Stimulated activated CD4-positive, alpha-beta T cell treated with anti-CD3 and anti-CD28 coated beads, Interleukin-2, amount 100 ng/mL, for 4 hours (primary cell): ENCODE results near the gene PRLR.
"Not testable (repeated sequence)": the region's sequence is repeated elsewhere in the genome, so short reads cannot be mapped to it uniquely, and the experiment has no call there.

Source experiments
- DNase-seq: peaks from one replicate; pipeline ENCODE4 v3.0.0-alpha.2; 2020; ENCODE audit warnings: low read depth

The PRLR gene

GRCh38 chr5:35195472-35195852 lies 34.8 kb downstream of the PRLR start:
- no peak for DNase-seq

DNA sequence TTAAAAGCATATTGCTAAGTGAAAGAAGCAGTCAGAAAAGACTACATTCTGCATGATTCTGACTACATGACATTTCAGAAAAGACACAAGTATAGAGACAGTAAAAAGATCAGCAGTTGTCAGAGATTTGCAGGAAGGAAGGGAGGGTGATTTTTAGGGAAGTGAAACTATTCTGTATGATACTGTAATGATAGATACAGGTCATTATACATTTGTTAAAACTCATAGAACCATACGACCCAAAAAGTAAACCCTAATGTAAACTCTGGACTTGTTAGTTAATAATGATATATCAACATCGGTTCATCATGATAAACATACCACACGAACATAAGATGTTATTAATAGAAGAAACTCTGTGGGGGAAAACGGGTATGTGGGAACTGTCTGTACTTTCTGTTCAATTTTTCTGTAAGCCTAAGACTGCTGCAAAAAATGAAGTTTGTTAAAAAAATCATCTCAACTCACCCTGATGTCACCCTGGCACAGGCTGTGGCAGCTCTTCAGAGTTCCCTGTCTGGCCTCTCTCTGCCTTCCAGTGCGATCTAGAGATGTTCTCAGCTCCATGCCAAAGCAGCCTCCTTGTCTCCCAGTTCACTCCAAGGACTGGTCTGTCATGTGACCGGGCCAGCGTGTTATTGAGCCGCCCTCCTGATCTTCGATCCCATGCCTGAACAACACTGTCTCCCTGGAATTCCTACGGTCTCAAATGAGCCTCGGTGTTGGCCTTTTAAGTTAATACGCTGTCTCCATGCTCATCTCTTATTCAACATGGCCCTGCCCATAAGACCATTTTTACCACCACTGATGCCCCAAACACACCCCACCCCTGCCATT lies 35.4 kb downstream of the PRLR start:
- no peak for DNase-seq

- no peak for DNase-seq
Observed at GRCh38 chr5:35192506-35192905, 37.8 kb downstream of the PRLR start.

DNA sequence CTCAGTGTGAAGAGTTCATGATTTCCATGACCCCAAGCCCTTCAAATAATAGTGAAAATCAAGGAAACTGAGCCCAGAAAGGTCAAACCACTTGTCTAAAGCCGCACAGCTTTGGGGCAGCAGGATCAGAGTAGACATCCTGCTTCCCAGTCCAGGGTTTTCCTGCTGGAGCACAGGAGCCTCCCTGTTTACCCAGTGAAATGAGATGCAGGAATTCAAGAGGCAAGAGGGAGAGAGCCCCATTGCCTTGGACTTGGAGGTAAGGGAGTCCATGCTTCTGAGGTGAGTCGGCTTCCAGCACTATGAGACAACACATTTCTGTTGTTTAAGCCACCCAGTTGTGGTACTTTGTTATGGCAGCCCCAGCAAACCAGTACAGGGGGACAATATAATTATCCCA lies 40.5 kb downstream of the PRLR start:
- DNase-seq, result not testable (repeated sequence)

DNA sequence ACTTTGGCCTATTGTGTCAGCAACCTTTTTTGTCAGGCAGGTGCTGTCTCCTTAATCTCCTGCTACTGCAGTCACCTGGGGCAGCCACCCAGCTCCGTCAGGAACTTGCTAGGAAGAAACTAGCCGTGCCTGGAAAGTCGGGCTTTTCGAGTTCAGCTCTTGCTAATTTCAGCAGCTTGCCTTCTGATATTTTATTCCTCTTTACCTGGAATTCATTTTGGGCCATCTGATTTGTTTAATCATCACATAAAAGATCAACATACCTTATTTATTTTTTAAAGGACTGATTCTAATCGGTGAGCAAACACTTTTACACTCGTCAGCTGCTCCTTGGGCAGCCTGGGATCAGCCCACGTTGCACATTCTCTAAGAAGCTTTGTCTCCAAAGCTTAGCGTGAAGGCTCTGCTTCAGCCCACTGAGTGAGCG lies 42.2 kb downstream of the PRLR start:
- DNase-seq, result no peak

GRCh38 chr5:35187621-35188020 lies 42.7 kb downstream of the PRLR start:
- DNase-seq, result not testable (repeated sequence)

DNA sequence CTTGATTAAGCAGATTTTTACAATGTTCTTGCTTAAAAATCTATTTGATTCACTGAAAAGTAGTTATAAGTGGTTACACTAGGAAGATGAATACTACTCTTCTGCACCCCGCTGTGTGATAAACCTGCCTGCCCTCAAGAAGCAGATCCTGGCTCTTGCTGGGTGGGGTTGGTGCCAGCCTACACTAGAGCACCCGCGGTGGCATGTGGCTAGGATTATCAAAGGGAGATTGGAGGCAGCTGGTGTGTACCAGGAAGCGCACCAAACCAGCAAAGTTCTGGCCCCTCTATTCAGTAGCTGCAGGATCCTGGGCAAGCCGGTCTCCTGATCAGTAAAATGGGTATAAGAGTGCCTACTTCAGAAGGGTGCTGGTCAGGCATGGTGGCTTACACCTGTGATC lies 43.5 kb downstream of the PRLR start:
- DNase-seq, result no peak

GRCh38 chr5:35185518-35185917 lies 44.8 kb downstream of the PRLR start:
- DNase-seq, result no peak

DNA sequence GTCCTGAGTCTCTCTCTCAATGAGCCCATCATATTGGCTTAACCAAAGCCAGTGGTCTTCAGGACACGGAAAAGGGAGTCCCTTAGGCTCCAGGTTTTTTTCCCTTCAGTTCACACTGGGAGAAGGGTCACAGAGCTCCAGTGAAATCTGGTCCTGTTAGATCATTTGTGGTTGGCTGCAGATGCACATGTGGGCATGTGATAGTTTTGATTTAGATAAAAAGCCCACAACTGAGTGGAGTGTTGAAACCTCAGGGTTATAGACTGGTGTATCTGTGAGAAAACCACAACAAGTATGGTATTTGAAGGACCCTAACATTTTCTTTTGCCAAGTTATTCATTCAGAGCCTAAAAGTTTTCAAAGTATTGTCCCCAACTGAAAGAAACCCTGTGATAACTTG lies 46.7 kb downstream of the PRLR start:
- no peak for DNase-seq

DNA sequence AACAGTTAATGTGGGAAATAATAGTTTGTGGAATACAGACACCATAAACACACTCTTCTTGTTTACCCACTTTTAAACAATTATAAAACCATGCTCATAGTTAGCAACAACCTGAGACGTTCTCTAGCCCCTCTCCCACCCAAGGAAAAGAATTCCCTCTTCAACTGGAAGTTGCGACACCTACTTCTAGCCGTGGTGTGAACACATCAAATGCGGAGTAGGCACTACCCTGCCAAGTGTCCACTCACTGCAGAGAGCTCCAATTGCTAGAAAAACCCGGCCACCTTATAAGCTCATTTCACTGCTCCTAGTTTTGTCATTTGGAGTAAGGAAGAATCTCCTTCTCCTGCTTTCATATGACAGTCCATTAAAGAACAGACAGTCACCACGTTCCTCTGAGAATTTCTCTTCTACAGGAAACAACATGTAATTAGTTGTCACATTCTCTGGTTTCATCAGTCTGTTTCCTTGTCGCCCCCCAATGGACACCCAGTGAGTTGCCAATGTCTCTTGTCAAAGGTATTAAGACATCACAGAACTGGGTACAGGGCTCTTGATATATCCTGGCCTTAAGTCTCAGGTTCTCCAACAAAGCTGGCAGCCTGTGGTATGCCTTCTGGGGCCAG lies 47.3 kb downstream of the PRLR start:
- no peak for DNase-seq

DNA sequence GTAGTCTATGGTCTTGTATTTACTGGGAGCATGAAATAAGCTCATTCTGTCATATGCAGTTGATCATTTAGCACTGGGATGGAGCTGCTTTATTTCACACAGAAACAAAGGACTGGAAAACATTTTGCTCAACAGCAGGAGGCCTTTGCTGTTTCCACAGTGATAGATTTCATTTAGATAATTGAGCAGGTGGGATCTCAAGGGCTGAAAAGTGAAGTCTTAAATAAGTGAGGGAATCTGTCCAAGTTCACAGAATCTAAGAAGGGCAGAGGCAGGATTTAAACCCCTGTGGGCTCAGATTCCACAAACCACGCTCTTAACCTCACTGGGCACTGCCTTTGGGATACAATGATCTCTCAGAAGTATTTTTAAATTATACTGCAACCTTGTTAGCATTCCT lies 47.8 kb downstream of the PRLR start:
- DNase-seq, result no peak

- no peak for DNase-seq
Observed at GRCh38 chr5:35180046-35180445, 50.2 kb downstream of the PRLR start.

GRCh38 chr5:35177783-35178182 lies 52.5 kb downstream of the PRLR start:
- no peak for DNase-seq

- no peak for DNase-seq
Observed at GRCh38 chr5:35172533-35172932, 57.8 kb downstream of the PRLR start.

DNA sequence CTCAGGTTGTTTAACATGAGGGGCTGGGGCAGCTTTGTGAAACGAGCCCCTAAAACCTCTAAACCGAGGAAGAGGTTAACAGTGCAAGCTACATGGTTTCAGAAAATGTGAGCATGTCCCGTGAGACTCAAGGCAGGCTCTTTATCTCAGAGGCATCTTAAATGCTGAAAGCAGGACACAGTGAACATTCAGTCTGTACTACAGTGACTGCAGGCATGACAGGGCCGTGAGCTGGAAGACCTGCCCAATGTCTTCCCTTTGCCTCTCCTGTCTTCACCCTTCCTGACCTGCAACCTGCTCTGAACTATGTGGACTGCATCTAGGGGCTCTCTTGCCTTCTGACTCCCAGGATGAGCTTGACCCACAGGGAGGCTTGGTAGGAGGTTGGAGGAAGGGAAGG lies 58.3 kb downstream of the PRLR start:
- no peak for DNase-seq

DNA sequence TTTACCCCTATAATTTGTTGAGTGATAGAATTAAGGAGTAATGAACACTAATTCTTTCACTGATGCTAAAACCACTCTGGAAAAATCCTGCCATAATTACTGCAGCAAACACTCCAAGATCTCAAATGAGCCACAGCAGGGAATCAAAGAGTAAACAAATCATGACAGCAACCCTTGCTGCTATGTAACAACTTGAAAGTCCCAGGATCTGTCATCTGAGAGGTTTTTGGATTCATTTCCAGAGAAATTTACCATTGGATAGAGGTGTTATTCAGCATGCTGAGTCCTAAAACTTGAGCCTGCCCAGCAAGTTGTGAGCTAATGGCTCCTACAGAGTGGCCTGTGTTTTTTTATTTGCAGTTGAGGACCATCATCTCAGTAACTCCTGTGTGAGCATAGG lies 59.2 kb downstream of the PRLR start:
- no peak for DNase-seq

GRCh38 chr5:35166043-35166442 lies 64.2 kb downstream of the PRLR start:
- DNase-seq, result no peak

DNA sequence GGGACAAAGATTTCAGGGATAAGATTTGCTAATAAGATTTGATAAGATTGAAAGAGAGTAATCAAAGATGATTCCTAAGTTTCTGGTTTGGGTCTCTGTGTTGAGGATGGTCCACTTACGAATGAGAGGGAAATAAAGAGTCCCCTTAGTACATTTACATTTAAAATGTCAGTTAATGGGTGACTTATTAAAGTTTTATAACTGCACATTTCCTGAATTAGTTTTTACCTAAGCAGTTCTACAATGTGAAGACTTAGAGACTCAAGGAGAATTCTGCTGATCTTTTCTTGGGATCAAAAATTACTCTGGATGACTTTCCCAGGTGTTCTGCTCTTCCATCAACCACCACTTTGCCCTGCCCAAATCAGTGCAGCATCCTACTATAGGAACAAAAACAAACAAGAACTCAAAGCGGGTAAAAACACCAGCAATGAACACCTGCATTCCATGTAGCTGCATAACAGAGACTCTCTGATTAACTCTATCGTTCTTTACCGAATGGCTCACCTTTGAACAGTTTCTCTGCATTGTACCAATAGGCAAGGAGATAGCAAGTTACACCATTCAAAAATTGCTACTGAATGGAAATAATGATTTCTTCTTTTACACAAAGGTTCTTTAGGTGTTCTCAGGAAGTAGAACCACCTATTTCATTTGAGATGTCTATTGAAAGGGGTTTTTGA lies 65.3 kb downstream of the PRLR start:
- DNase-seq, result no peak

DNA sequence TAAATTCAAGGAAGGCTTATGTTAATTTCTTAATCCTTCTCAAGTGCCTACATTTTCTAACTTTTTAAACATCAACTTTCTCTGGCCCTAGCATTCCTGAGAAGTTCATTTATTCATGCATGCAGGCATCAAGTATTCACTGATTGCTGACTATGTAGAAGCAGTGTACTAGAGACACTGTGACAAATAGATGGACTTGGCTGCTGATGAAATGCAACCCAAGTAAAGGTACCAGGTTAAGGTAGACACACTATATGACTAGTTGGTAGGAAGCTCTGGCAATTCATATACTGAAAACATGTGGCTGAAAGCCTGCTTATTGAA lies 66.6 kb downstream of the PRLR start:
- DNase-seq, result no peak

DNA sequence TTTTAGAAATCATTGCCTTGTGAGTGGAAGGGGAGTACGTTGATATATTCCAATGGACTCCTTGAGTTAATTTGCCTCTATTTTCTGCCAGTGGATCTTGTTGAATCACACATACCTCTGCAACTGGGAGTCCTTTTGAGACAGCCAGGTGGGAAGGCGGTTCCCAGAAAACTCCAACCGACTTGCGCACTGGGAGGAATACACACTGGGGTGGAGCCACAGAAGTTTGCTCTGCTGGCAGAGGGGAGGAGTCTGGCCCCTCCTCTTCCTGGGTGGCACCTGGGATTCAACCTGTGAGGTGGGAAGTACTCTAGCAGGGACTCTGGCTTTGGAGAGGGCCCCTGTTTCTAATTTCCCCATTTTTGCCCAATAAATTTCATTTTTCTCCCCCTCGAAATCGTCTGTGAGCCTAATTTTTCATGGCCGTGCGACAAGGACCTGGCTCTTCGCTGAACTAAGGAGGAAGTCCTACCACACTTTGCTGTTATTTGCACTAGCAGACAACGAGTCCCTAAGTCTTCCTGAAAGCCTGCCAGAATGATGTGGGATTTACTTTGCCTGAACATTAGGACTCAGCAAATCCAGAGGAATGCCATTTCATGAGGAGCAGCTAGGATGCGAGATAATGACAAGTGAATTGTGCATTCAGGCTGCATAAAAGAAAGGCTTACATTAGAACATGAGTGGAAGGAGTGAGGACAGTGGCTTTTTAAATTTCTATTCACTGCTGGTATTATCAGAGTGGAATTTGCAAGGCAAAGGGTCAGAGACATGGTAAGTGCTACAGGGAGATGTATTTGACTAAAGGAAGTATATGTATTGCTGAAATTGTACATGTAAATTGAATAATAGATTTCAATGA lies 67.2 kb downstream of the PRLR start:
- no peak for DNase-seq

- DNase-seq, result no peak
Observed at GRCh38 chr5:35161652-35162273, 68.5 kb downstream of the PRLR start.
